Heart left ventricle (tissue), 16 donors: Measurements from ENCODE around the gene PCAT6. TPM values are rescaled to one million over a fixed set of nuclear protein-coding genes. Genes with fewer than 3 reads are reported as not detected.

ENCODE experiments used
- ATAC-seq, 4 donors: fragments of 200-7000 bp; cut with Tn5 transposase; one replicate each; pipeline ENCODE4 v1.9.1; 2020 to 2022; ENCODE audit warnings: moderate library complexity in 4 of 4, mild to moderate bottlenecking in 3 of 4, moderate number of reproducible peaks in 1 of 4
- DNase-seq, 5 donors: peaks; one replicate each; pipeline ENCODE4 v3.0.0-alpha.2; 2020
- H3K27ac ChIP-seq, 12 donors: fragments of 200-600 bp; sonication (generic) in 4 of 12; one replicate each; pipeline versions ENCODE4 v1.5.0 to v1.8.0; 2016 to 2022; ENCODE audit warnings: mild to moderate bottlenecking in 2 of 12
- H3K27me3 ChIP-seq, 9 donors: fragments of 200-600 bp; sonication (generic) in 2 of 9; one replicate each; pipeline versions ENCODE4 v1.5.1 to v1.8.0; 2016 to 2022; ENCODE audit warnings: mild to moderate bottlenecking in 3 of 9
- H3K36me3 ChIP-seq, 9 donors: fragments of 200-600 bp; sonication (generic) in 2 of 9; one replicate each; pipeline versions ENCODE4 v1.5.0 to v1.8.0; 2018 to 2022; ENCODE audit warnings: mild to moderate bottlenecking in 2 of 9
- H3K4me1 ChIP-seq, 12 donors: fragments of 200-600 bp; sonication (generic) in 4 of 12; one replicate each; pipeline versions ENCODE4 v1.5.0 to v1.8.0; 2016 to 2022; ENCODE audit warnings: mild to moderate bottlenecking in 3 of 12
- H3K4me3 ChIP-seq, 12 donors: fragments of 200-600 bp; sonication (generic) in 4 of 12; one replicate each; pipeline versions ENCODE4 v1.5.0 to v1.8.0; 2017 to 2022; ENCODE audit warnings: mild to moderate bottlenecking in 9 of 12, moderate library complexity in 4 of 12
- H3K9me3 ChIP-seq, 12 donors: fragments of 200-600 bp; sonication (generic) in 4 of 12; one replicate each; pipeline versions ENCODE4 v1.5.0 to v1.8.0; 2016 to 2022; ENCODE audit warnings: mild to moderate bottlenecking in 1 of 12
- CTCF ChIP-seq, 12 donors: fragments of 200-600 bp; sonication (generic) in 4 of 12; IDR thresholded peaks; one replicate each; pipeline versions ENCODE4 v1.5.0 to v1.8.0; 2018 to 2022; ENCODE audit warnings: antibody characterized with exemption in 12 of 12, mild to moderate bottlenecking in 5 of 12
- POLR2A ChIP-seq, 2 donors: fragments of 450-650 bp; IDR thresholded peaks; one replicate each; pipeline ENCODE4 v1.6.1; 2017; ENCODE audit warnings: antibody characterized with exemption in 2 of 2, mild to moderate bottlenecking in 2 of 2, moderate library complexity in 2 of 2
- WGBS, 4 donors: extraction: QIAGEN DNeasy Blood & Tissue Kit in 2 of 4; methylation state at CpG; one replicate each; pipeline versions ENCODE4 v1.1.5 to v1.1.7; 2013 to 2018; 5-methylcytosine and 5-hydroxymethylcytosine counted together
- intact Hi-C, 10 donors: fragments of 100-400 bp; cut with DNase I; formaldehyde crosslinking; loops; one replicate each; pipeline versions ENCODE4 v1.11.1 to v1.14.2; 2022
- polyA plus RNA-seq, 2 donors: library from polyadenylated mRNA; stranded (reverse); fragments of 200-250 nt; gene quantifications; one replicate each; pipeline ENCODE4 v1.2.3, GENCODE V29; 2013
- total RNA-seq, 9 donors: library from RNA; depleted of rRNA in 2 of 9; stranded (reverse); fragments of >200 nt in 2 of 9; fragmentation: NEBNext Ultra II Directional in 3 of 9; extraction: Animal tissue kit (Norgen Biotek cat#: 25700) in 3 of 9; gene quantifications; one replicate each; pipeline versions ENCODE4 v1.1.0 to v1.2.4, GENCODE V29; 2016 to 2023
- donor health status: ischemic (EF 13 %, LVEDD 7.1; RV severe dilation, severe dysfunction).
- donor health status: healthy with polysubstance abuse.
- donor health status: DM: no; HTN: yes; CAD: no.
- donor health status: DM: no; HTN: no; CAD: no.
- donor health status: ischemic (EF 25% LVEDD 6.9; RV normal size, moderate dysfunction).
- donor health status: ischemic (EF 25% LVEDD 5.7; RV mildly dilated, moderate dysfunction).
- donor health status: healthy.
- donor health status: DM: yes; HTN: yes; CAD: no.
- donor health status: ischemic (EF 35%, LVEDD 5.7; RV mildly dilated, moderate dysfunction).
- donor health status: nonischemic (EF 11% LVEDD 7.7; RV severe dilation, severe dysfunction).
- donor health status: DM: yes; HTN: yes; CAD: no.
- donor health status: PGD.
- donor health status: ischemic (EF 29% LVEDD 5.4; RV normal size, mild dysfunction).
- donor health status: nonischemic (EF 23%, LVEDD 6.1; RV moderate dilation, normal function).

The PCAT6 gene
- total and polyA plus RNA-seq, 11 donors = 0.39 to 2.5 (median 1.0) TPM; not detected in 1

DNA sequence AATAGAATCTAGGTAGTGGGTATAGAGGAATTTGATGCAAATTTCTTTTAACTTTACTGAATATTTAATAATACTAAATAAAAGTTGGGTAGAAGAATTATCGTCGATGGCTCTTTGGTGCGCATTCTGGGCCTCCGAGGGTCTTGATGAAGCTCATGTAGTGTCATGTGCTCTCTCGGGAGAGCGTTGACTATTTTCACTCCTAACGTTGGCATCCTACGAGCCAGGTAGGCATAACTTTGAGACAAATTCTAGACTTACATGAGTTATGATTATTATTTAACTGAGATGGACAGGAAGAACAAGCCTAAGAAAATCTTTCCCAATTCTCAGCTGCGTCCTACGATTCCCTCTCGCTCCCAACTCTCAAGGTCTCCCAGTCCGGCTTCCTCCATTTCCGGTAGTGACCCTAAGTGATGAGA lies 550 bp upstream of the PCAT6 start:
- H3K27ac ChIP-seq = peak overlapping the region; percentile 43 to 91 (median 82)
- intact Hi-C loops = loop anchor here in 7 of 10 donors (2.0 to 5.0 kb wide), 6 partner anchors 47 to 147 kb away; partner anchors contain the start of genes RABIF (in 4 of the 7) and ADIPOR1 (in 1 of the 7)
- peaks cover 0 to 44% (median 20%) of the 10 kb centered on the region in 12 donors for H3K4me1 ChIP-seq
- H3K4me3 ChIP-seq = peak overlapping the region; percentile 51 to 89 (median 75)
- no peaks in the 10 kb centered on the region for H3K36me3 ChIP-seq
- WGBS, 4 donors = 3 to 6% (median 5%) methylated on average over 13 of the region's 13 CpGs
- H3K27me3 ChIP-seq = no peaks in the 10 kb centered on the region
- no peak for TF ChIP-seq CTCF (IDR thresholded peaks at IDR 0.05)
- no peak for TF ChIP-seq POLR2A (IDR thresholded peaks at IDR 0.05)
- no peak for ATAC-seq
- no peak for DNase-seq
- no peaks in the 10 kb centered on the region for H3K9me3 ChIP-seq

DNA sequence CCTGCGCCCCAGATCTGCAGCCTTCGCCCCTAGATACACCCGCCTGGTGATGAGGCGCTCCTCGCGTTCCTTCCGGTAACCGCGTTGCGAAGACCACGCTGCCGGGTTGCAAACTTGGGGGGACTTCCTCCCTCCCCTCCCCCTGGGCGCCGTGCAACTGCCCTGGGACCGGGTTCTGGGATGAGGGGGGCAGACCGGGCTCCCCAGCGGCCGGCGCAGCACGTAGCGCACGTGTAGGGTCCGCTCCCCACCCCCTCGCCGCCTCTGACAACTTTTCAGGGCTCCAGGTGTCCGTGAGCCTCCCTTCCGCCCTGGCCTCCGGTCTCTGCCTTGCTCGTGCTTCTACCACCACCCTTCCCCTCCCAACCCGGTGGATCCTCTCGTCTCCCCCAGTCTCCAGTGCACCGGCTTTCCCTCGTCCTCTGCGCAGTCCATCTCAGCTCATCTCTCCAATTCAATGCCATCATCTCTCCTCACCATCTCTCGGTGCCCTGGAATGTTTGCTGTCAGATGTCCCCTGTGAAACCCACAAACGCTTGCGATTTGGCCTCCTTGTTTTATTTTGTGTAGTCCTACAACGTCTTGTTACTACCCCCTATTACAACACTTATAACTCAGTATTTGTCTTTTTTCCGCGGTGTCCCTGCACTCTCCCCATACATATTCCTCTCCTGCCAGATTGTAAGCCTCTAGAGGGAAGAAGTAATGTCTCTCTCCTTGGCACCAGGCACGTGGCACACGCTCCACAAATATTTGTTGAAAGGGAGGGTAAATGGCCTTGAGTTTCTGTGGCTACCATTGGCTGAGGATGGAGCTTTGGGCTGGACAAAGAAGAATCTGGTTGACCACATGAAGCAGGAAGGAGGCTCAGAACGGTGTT lies 782 bp downstream of the PCAT6 start:
- peak overlapping the region in 9 of 12 donors; percentile 67 to 91 (median 84) for H3K27ac ChIP-seq
- H3K36me3 ChIP-seq = no peaks in the 10 kb centered on the region
- H3K4me3 ChIP-seq = peak overlapping the region; percentile 51 to 89 (median 75)
- peaks cover 0 to 31% (median 13%) of the 10 kb centered on the region in 12 donors for H3K4me1 ChIP-seq
- H3K9me3 ChIP-seq = no peaks in the 10 kb centered on the region
- ATAC-seq (peak in 1 of 4 donors; percentile 1), DNase-seq (peak in 4 of 5 donors; percentile 22 to 66 (median 33))
- no peak for TF ChIP-seq CTCF (IDR thresholded peaks at IDR 0.05)
- TF ChIP-seq POLR2A (IDR thresholded peaks at IDR 0.05) = no peak
- no peaks in the 10 kb centered on the region for H3K27me3 ChIP-seq
- WGBS, 4 donors = 8 to 10% (median 9%) methylated on average over 37 to 43 of the region's 43 CpGs
- intact Hi-C loops = loop anchor here in 7 of 10 donors (2.0 to 5.0 kb wide), 6 partner anchors 46 to 146 kb away; partner anchors contain the start of genes RABIF (in 4 of the 7) and ADIPOR1 (in 1 of the 7)

GRCh38 chr1:202812176-202813026 lies 1.6 kb downstream of the PCAT6 start:
- Histone ChIP-seq H3K4me1 (peaks cover 0 to 26% (median 11%) of the 10 kb centered on the region in 12 donors), H3K27ac (no peak overlapping the region), H3K9me3 (no peaks in the 10 kb centered on the region), H3K4me3 (peak overlapping the region in 2 of 12 donors; percentile 78 to 89), H3K27me3 (no peaks in the 10 kb centered on the region), H3K36me3 (no peaks in the 10 kb centered on the region)
- ATAC-seq (no peak), DNase-seq (no peak)
- intact Hi-C loops = loop anchor here in 6 of 10 donors (5.0 kb wide), 5 partner anchors 45 to 145 kb away; partner anchors contain the start of genes RABIF (in 2 of the 6) and ADIPOR1 (in 1 of the 6)
- TF ChIP-seq POLR2A (IDR thresholded peaks at IDR 0.05) (no peak), CTCF (IDR thresholded peaks at IDR 0.05) (no peak)
- 68 to 81% (median 76%) methylated on average over 9 of the region's 9 CpGs for WGBS, 4 donors
